Measurements from ENCODE around the gene CLDN19. TPM values are rescaled to one million over a fixed set of nuclear protein-coding genes. Genes with fewer than 3 reads are reported as not detected.

Gene CLDN19
- total RNA-seq, 1 experiment from 2014 or later = not detected

DNA sequence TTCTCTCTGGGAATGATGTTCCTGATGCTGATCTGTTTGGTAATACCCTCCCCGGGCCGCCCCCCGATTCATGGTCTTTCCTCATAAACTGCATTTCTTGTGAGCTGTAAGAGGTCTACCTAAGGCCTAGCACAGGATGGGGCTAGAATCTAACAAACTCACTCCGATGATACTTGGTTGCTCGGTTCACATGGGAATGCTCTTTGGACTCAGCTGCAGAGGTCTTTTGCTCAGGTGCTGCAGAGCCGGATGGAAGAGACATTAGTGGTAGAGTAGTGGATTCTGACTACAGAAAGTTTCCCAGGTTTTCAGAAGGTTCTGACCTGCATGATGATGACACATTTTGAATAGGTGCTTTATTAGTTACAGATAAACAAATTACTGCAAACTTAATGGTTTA is 36.5 kb upstream of the CLDN19 start:
- H3K27me3 ChIP-seq (replicated peaks; ENCODE audit: insufficient read depth, low read depth, low read length, poor library complexity) = no peaks in the 10 kb centered on the region
- ChIA-PET CTCF (interaction anchor here (2.4 kb wide), 1 partner anchor 297 kb away, joined by 24 read pairs; no protein-coding TSS in a partner anchor), POLR2A (ENCODE audit: low non-redundant PET) (no interaction called here)
- H3K36me3 ChIP-seq (ENCODE audit: insufficient read depth, low read length, poor library complexity, severe bottlenecking) = peaks cover 54% of the 10 kb centered on the region
- no peak for TF ChIP-seq EZH2 (IDR thresholded peaks at IDR 0.05; ENCODE audit: borderline replicate concordance, low read depth, low read length, poor library complexity, severe bottlenecking)
- TF ChIP-seq, protein P1, sequence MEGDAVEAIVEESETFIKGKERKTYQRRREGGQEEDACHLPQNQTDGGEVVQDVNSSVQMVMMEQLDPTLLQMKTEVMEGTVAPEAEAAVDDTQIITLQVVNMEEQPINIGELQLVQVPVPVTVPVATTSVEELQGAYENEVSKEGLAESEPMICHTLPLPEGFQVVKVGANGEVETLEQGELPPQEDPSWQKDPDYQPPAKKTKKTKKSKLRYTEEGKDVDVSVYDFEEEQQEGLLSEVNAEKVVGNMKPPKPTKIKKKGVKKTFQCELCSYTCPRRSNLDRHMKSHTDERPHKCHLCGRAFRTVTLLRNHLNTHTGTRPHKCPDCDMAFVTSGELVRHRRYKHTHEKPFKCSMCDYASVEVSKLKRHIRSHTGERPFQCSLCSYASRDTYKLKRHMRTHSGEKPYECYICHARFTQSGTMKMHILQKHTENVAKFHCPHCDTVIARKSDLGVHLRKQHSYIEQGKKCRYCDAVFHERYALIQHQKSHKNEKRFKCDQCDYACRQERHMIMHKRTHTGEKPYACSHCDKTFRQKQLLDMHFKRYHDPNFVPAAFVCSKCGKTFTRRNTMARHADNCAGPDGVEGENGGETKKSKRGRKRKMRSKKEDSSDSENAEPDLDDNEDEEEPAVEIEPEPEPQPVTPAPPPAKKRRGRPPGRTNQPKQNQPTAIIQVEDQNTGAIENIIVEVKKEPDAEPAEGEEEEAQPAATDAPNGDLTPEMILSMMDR (conservative IDR thresholded peaks at IDR 0.05; ENCODE audit: low read depth, low read length) = no peak
- H3K4me1 ChIP-seq (ENCODE audit: insufficient read depth, low read length, poor library complexity, severe bottlenecking) = no peaks in the 10 kb centered on the region
- no peak overlapping the region for H3K4me3 ChIP-seq (ENCODE audit: low read depth, low read length, poor library complexity, severe bottlenecking)
- no peaks in the 10 kb centered on the region for H3K9me3 ChIP-seq (ENCODE audit: low read depth, low read length, poor library complexity, severe bottlenecking)
- DNase-seq (ENCODE audit: low spot score) = no peak
- H3K27ac ChIP-seq (ENCODE audit: low read depth, low read length, poor library complexity, severe bottlenecking) = no peak overlapping the region
- intact Hi-C loops (cut with micrococcal nuclease; ENCODE audit: unreplicated experiment) = loop anchor here (10.0 kb wide), 1 partner anchor 148 kb away; no protein-coding TSS in a partner anchor
- BruUV-seq (replicated peaks) = no TSS peak

DNA sequence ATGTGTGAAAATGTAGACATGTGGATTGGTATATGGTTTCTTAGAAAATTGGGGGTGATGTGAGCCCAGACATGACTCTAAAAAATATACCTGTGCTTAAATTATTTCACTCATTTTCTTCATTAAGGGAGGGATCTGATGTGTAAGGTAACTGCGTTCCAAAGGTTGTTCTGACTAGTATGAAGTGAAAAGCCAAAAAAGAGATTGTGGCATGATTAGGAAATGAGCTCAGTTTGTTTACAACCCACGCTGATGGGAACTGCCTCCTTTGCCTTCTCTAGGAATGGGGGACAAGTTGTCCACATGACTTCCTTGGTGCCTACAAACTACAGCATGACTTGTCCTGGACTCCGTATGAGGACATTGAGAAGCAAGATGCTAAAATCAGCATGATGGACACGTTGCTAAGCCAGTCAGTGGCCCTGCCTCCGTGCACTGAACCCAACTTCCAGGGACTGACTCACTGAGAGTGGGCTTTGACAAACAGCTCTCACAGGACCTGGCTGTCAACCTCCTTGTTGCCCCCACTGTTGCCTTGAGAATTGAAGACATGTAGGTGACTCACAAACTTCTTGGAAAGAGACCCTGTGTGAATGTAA is 35.0 kb upstream of the CLDN19 start:
- H3K36me3 ChIP-seq (ENCODE audit: insufficient read depth, low read length, poor library complexity, severe bottlenecking) = peaks cover 46% of the 10 kb centered on the region
- intact Hi-C loops (cut with micrococcal nuclease; ENCODE audit: unreplicated experiment) = loop anchor here (10.0 kb wide), 1 partner anchor 150 kb away; no protein-coding TSS in a partner anchor
- no peak for DNase-seq (ENCODE audit: low spot score)
- ChIA-PET POLR2A (ENCODE audit: low non-redundant PET) (no interaction called here), CTCF (no interaction called here)
- H3K9me3 ChIP-seq (ENCODE audit: low read depth, low read length, poor library complexity, severe bottlenecking) = no peaks in the 10 kb centered on the region
- H3K4me3 ChIP-seq (ENCODE audit: low read depth, low read length, poor library complexity, severe bottlenecking) = no peak overlapping the region
- TF ChIP-seq EZH2 (IDR thresholded peaks at IDR 0.05; ENCODE audit: borderline replicate concordance, low read depth, low read length, poor library complexity, severe bottlenecking) = no peak
- TF ChIP-seq, protein P1 (conservative IDR thresholded peaks at IDR 0.05; ENCODE audit: low read depth, low read length) = no peak
- BruUV-seq (replicated peaks) = no TSS peak
- H3K27ac ChIP-seq (ENCODE audit: low read depth, low read length, poor library complexity, severe bottlenecking) = no peak overlapping the region
- no peaks in the 10 kb centered on the region for H3K27me3 ChIP-seq (replicated peaks; ENCODE audit: insufficient read depth, low read depth, low read length, poor library complexity)
- no peaks in the 10 kb centered on the region for H3K4me1 ChIP-seq (ENCODE audit: insufficient read depth, low read length, poor library complexity, severe bottlenecking)

DNA sequence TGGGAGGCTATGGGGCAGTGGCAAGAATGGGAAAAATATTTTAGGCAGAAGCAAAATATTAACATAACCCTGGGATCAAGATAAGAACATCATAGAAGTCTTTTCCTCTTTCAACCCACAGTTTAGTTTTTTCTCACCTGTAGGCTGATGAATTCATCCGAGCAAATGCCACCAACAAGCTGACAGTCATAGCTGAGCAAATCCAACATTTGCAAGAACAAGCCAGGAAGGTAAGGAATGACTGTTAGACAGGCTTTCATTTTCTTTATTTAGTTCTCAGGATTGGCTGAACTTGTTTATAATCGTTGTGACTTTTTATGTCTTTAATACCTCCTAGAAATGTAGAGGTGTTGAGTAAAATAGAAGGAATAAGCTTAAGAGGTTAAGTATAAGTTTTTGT is 33.4 kb upstream of the CLDN19 start:
- CTCF ChIA-PET = no interaction called here
- no peaks in the 10 kb centered on the region for H3K27me3 ChIP-seq (replicated peaks; ENCODE audit: insufficient read depth, low read depth, low read length, poor library complexity)
- H3K9me3 ChIP-seq (ENCODE audit: low read depth, low read length, poor library complexity, severe bottlenecking) = no peaks in the 10 kb centered on the region
- no TSS peak for BruUV-seq (replicated peaks)
- peaks cover 43% of the 10 kb centered on the region for H3K36me3 ChIP-seq (ENCODE audit: insufficient read depth, low read length, poor library complexity, severe bottlenecking)
- H3K27ac ChIP-seq (ENCODE audit: low read depth, low read length, poor library complexity, severe bottlenecking) = no peak overlapping the region
- POLR2A ChIA-PET (ENCODE audit: low non-redundant PET) = no interaction called here
- intact Hi-C loops (cut with micrococcal nuclease; ENCODE audit: unreplicated experiment) = loop anchor here (10.0 kb wide), 1 partner anchor 151 kb away; no protein-coding TSS in a partner anchor
- TF ChIP-seq, protein P1 (conservative IDR thresholded peaks at IDR 0.05; ENCODE audit: low read depth, low read length) = no peak
- TF ChIP-seq EZH2 (IDR thresholded peaks at IDR 0.05; ENCODE audit: borderline replicate concordance, low read depth, low read length, poor library complexity, severe bottlenecking) = no peak
- H3K4me1 ChIP-seq (ENCODE audit: insufficient read depth, low read length, poor library complexity, severe bottlenecking) = peaks cover 2% of the 10 kb centered on the region
- H3K4me3 ChIP-seq (ENCODE audit: low read depth, low read length, poor library complexity, severe bottlenecking) = no peak overlapping the region
- DNase-seq (ENCODE audit: low spot score) = no peak
